Activated CD4-positive, alpha-beta memory T cell treated with anti-CD3 and anti-CD28 coated beads for 36 hours (primary cell): ENCODE results near the gene PTCH1. TPM values are rescaled to one million over a fixed set of nuclear protein-coding genes. Genes with fewer than 3 reads are reported as not detected.

Source experiments
- total RNA-seq, 2 experiments: library from RNA; stranded (reverse); gene quantifications; one replicate each; pipeline ENCODE4 v1.2.3, GENCODE V29; 2021

The PTCH1 gene
- total RNA-seq, 2 experiments from 2014 or later, result 3.9 to 6.3 TPM

Other genes with a start within 250 kb of the PTCH1 start
- gene FANCC, start 199.3 kb downstream of the PTCH1 start, total RNA-seq, result 10 to 100 TPM; 10.2 to 10.5 TPM